CD4-positive, alpha-beta T cell treated with Interleukin-6 at 100 ng/mL for 8 hours (primary cell): ENCODE data around the gene TPRKB.
"Not testable (repeated sequence)": the region's sequence is repeated elsewhere in the genome, so short reads cannot be mapped to it uniquely, and the experiment has no call there.

Experiments used
- DNase-seq: peaks from one replicate; pipeline ENCODE4 v3.0.0-alpha.2; 2020; ENCODE audit warnings: mixed read lengths, low spot score

Gene TPRKB

DNA sequence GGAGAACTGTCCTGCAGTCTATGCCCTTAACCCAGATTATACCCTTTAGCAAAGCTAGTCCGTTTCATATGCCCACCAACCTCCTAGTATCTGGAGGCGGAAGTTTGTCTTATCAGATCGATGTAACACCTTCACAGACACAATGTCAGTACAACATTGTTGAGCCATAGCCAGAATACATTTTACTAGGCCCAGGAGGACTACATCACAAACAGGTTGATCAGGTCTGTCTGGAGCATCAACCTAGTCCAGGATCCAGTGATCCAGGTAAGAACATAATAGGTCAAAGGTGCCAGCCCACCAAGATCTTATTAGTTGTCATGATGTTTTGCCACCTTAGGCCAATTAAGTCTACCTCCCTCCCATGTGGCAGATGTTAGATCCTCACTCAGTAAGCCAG is 2.0 kb upstream of the TPRKB start:
- no peak for DNase-seq

DNA sequence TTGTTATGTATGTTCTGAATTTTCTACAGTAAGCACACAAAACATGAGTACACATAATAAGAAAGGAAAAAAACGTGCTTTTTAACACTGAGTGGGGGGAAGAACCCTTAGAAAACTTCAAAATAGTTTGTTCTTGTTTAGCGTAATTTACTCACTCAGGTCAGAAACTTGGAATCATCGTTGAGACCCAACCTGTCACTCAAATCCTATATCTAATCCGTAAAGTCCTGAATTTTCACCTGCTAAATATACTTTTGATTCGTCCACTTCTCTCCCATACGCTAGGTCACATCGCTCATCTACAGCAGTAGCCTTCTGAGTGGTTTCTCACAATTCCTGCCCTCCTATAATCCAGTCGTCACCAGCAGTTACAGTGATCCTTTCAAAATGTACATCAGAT is 767 bp downstream of the TPRKB start:
- DNase-seq = no peak

DNA sequence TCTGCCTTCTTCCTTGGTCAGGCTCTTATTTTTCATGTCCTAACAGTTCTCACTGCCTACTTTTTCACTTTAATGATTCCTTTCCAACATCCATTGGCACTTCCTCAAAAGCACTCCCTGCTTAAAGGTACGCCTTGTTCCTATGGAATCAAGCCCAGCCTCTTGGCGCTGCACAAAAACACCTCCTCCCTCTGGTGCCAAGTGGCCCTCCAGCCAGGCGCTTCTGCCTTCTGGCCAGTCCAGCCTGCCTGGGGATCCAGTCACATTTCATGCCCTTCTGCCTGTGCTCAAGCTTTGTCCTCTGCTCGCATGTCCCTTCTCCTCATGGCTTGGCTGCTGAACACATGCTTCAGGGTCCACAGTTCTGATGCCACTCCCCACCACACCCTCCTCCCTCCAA is 6.3 kb downstream of the TPRKB start:
- no peak for DNase-seq

DNA sequence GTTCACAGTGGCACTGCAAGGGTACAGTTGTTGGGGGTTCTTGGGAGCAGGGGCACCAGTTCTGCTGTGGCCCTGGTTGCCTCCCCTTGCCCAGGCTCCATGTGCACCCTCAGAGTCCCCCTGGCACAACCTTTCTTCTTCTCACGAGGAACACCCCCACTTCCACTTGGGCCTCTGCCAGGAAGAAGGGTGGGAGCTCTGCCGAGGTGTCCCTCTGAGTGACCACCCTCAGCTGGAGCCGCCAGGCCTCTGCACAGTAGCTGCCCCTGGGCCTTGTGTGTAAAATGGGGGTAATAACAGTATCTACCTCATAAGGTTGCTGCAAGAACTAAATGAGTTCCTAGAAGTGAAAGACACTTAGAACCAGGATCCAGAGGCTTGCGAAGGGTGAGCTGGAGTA is 8.4 kb downstream of the TPRKB start:
- DNase-seq = no peak

DNA sequence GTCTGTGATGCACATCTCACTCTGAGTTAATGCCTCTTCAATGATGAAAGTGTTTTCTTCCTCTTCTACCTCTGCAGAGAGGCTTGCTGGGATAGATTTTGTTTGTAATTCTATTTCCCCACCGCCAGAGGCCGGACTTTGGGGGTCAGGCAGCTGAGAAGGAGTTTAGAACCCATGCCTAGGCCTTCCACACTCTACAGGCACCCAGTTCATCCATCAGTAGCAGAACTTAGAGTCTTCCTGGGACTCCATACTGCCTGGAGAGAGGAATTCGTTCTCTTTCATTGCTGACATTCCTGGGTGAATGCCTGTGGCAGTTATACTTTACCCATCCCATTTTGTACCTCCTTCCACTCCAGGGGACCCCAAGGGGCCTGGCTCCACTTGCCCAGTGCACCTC is 9.1 kb downstream of the TPRKB start:
- DNase-seq = no peak

DNA sequence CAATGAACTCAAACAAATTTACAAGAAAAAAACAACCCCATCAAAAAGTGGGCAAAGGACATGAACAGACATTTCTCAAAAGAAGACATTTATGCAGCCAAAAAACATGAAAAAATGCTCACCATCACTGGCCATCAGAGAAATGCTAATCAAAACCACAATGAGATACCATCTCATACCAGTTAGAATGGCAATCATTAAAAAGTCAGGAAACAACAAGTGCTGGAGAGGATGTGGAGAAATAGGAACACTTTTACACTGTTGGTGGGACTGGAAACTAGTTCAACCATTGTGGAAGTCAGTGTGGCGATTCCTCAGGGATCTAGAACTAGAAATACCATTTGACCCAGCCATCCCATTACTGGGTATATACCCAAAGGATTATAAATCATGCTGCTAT is 10.5 kb downstream of the TPRKB start:
- not testable (repeated sequence) for DNase-seq

DNA sequence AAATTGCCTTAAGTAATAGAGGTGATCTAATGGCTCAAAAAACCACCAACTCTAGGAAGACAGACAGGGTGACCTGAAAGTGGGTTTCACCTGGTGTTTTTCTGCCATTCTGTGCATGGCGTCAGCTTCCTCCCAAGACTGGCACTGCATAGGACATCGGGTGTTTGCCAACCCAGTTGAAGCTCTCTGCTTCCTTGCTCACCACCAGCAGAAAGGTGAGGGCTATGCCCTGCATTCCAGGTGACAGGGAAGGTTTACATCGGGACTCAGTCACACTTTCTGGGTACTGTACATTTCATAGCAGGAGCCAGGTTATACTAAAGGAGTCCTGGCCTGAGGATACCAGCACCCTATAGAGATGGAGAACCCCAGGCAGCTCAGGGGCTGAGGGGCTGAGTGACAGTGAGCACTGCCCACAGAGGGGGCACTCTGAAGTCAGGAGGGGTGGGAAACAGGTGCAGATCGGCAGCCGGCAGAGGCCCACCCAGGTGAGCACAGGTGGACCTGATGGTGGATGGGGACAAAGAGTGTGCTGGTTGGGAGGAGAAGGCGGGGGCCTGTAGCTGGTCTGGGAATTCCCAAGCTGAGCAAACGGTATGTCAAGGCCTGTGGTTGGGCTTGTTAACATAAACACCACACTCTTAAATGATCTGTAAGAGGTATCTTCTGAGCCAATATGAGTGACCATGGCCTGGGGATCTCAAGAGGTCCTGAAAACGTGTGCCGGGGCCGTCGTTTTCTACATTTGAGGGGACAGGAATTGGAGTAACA is 18.1 kb downstream of the TPRKB start:
- DNase-seq = no peak

DNA sequence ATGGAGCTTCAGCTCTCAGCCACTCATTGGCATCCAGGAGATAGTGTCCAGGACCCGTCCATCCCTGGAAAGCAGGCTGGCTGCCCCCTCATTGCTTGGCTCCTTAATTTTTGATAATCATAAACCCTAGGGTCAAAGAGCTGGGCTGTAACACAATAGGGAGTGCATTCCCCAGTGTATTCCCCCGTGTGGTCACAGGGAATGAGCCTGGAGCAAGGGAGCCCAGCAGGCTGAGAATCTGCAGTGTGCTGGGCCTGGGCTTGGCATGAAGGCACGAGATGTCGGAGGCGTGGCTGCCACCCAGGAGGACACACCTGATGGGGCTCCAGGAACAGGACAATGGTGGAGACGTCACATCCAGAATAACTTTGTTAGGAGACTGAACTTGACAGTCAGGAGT is 18.7 kb downstream of the TPRKB start:
- DNase-seq = no peak

DNA sequence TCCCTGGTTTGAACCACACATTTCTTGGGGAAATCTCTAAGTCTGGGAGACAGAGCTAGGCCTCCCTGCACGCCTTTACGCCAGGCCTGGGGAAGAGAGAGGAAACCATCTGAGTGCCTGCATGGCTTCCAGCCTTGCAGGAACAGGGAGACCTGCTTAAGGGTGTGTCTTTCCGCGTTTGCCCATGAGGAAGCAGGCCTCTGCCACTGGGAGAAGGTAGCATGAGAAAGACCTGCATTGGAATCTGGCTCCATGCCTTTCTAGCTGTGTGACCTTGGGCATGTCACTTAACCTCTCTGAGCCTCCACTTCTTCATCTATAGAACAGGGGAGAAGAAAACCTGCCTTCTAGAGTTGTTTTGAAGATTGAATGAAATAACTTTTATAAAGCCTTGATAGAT is 19.4 kb downstream of the TPRKB start:
- not testable (repeated sequence) for DNase-seq

DNA sequence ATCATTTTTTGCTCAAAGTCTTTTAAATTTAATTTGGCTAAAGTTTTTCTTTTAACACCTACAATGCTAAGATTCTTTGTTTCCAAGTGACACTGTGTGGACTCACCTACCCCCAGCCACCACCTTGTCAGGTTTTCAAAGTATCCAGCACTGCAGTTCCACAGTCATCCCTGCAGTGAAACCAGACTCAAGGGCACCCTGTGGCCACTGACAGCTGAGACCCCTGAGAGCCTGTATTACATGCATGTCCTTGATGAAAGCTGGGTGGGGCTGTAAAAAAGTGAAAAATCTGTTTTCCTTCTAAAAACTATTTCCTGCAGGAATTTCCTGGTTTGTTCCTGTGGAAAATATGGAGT is 19.9 kb downstream of the TPRKB start:
- no peak for DNase-seq

DNA sequence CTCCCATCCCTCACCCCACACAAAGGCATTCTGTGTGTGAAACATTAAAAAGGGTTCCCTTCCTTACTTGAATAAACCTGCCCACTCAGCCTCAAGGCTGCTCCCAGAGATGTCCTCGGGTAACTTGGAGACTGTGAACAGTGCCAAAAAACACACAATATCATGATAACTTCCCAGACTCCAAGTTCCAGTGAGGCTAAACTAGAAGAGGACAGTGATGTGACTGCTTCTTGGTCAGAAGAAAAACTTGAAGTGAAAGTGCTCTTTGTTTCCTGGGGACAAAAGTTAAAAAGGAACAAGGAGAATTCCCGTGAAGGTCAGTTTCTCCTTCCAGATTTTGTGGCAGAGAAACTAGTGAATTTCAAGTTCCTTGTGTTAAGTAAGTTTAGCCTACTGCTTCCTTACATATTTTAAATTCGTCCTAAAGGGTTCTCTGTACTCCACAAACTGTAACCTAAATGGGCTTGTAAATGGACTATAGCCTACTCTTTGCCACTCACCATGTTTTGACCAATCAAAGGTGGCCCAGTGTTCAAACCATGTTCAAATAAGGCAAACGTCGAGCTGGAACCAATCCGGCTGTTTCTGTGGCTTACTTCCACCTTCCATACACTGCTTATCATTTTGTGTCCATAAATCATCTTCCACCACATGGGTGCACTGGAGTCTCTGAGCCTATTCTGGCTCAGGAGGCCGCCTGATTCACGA is 20.4 kb downstream of the TPRKB start:
- DNase-seq = no peak

DNA sequence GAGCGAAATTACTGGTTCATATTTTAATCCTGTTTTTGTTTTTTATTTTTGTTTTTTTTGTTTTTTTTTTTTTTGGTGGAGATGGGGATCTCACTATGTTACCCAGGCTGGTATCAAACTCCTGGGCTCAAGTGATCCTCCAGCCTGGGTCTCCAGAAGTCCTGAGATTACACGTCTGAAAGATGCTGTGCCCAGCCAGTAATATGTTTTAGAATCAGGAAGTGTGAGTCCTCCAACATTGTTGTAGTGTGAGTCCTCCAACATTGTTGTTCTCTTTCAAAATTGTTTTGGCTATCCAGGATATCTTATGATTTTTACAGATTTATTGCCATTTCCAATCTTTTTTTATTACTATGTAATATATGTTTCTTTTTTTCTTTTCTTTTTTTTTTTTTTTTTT is 23.1 kb downstream of the TPRKB start:
- no peak for DNase-seq

DNA sequence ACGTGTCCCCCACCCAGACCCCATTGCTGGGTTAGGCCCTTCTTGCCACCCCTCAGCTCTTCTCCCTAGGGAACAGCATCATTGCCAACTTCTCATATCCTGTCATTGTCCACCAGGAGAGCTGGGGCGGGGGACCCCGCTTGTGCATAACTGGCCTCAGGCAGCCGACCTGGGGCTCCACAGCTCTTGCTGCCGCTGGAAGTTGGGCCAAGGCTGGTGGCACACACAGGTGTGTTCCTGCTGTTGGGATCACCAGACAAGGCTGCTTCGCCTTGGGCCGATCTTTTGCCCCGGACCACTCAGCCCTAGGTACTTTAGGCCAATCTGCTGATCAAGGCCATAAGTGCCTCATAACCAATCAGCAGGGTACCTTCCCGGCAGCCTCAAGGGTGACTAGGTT is 28.6 kb downstream of the TPRKB start:
- DNase-seq = no peak

DNA sequence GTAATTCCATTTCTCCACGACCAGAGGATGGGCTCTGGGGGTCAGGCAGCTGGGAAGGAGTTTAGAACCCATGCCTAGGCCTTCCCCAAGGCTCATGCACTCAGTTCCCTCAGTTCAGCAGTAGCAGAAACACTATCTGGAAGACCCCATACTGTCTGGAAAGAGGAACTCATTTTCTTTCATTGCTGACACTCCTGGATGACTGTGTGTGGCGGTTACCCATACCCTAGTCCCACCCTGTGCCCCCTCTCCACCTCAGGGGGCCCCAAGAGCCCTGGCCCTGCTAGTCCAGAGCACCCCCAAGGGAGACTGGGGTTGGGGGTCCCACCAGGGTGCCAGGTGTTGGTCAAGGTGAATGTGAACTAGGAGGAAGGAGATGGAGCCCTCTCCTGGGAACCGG is 29.5 kb downstream of the TPRKB start:
- DNase-seq = no peak

DNA sequence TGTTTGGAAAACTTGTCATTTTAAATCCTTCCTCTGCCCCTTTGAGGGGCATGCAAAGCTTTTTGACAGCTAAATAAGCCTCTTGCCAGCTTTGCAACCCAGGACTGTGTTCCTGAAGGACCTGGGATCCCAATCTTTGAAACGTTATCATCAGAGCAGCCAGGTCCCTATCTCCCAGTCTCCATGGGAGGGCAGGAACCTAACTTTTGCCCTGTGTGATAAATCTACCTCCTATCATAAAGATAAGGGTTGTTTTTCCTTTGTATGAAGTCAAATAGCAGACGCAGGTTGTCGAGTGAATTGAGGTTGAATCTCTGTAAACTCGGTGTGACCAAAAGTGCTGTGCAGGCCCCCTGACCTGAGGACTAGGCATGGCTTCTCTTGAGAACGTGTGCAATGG is 30.1 kb downstream of the TPRKB start:
- no peak for DNase-seq

DNA sequence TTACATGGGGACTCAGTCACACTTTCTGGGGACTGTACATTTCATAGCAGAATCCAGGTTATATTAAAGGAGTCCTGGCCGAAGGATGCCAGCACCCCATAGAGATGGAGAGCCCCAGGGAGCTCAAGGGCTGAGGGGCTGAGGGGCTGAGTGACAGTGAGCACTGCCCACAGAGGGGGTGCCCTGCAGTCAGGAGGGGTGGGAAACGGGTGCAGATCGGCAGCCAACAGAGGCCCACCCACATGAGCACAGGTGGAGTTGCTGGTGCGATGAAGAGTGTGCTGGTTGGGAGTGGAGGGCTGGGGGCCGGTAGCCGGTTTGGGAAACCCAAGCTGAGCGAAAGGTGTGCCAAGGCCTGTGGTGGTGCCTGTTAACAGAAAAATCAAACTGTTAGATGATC is 32.1 kb downstream of the TPRKB start:
- DNase-seq = no peak

DNA sequence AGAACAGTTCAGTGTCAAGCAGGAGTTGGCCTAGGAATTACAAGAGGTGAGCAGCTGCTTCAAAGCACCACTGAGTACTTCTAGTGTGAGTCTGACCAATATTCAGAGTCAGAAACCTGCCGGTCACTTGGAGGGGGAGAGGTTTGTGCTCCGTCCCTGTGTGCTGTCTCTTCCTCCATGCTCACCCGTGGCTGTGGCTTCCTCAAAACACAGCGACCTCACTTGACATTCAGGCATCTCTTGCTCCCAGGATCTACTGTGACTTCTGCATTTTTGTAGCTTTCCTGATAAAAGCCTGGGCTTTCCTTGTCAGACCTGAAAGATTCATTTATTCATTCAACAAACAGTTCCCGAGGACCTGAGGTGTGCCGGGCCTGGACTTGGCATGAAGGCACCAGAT is 32.9 kb downstream of the TPRKB start:
- no peak for DNase-seq

DNA sequence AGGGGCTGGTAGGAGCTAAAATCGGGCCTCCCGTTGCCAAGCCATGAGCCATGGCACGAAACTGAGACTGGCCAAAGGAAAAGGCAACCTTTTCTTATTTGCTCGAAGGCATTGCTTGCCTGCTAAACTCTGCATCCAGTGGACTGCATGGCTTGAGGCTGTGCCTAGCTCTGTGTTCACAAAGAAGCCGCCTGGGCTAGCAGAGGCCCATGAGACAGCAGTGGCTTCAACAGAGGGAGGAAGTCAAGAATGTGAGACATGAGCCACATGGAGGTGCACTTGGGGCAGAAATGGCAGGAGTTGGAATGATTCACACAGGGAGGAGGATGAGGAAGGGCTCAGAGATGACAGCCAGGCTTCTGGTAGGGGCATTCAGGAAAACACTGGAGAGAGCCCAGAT is 33.5 kb downstream of the TPRKB start:
- DNase-seq = no peak

DNA sequence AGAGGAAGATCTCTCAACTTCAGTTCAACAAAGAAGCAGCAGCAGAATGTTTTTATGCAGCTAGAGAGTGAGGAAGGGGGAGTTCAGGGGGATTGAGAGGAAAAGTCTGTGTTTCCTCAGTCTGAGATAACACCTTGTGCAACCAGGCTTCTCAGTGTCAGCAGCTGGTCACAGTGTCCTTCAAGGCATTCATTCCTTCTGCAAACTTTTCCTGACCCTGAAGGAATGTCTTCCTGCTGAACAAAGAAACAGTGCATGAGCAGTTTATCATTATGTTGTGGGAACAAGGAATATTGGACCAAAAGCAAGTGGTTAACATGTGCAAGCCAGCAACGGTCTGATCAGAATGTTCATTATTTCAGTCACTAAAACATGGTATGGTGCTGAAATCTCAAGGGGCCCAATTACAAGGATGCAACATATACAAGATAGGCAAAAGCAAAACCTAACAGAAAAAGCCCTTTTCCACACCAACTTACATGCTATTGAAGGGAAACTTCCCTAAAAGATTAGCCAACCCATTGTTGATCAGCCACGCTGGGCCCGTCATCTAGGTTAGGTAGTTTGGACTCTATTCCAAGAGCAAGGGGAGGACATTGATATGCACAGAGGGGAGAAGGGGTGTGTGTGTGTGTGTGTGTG is 34.2 kb downstream of the TPRKB start:
- not testable (repeated sequence) for DNase-seq

DNA sequence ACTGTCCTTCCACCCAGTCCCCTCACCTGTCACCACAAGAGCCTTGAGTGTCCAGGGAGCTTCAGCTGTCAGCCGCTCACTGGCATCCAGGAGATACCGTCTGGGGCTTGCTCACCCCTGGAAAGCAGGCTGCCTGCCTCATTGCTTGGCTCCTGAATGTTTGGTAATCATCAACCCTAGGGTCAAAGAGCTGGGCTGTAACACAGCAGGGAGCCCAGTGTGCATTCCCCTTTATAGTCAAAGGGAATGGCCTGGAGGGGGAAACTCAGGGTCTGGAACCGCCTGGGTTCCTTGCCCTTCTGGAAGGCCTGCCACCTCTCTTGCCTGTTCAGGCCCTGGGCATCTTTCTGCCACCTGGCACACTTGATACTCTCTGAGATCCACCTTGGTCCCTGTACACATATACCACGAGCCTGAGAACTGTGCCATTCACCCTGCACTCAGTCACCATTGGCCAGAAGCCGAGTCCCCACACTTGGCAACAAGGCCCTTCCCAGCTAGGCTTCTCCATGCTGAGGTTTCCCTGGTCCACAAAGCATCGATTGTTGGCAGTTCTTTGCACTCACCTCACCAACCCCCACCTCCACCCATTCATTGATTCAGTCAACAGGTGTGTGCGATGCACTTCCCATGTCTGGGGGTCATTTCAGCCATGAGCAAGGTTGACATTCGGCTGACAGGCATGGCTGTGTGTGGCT is 35.0 kb downstream of the TPRKB start:
- no peak for DNase-seq

DNA sequence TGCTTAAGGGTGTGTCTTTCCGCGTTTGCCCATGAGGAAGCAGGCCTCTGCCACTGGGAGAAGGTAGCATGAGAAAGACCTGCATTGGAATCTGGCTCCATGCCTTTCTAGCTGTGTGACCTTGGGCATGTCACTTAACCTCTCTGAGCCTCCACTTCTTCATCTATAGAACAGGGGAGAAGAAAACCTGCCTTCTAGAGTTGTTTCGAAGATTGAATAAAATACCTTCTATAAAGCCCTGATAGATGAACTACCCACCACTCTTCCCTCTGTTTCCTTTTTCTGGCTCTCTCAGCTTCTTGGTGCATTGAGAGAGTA is 35.7 kb downstream of the TPRKB start:
- DNase-seq = not testable (repeated sequence)

DNA sequence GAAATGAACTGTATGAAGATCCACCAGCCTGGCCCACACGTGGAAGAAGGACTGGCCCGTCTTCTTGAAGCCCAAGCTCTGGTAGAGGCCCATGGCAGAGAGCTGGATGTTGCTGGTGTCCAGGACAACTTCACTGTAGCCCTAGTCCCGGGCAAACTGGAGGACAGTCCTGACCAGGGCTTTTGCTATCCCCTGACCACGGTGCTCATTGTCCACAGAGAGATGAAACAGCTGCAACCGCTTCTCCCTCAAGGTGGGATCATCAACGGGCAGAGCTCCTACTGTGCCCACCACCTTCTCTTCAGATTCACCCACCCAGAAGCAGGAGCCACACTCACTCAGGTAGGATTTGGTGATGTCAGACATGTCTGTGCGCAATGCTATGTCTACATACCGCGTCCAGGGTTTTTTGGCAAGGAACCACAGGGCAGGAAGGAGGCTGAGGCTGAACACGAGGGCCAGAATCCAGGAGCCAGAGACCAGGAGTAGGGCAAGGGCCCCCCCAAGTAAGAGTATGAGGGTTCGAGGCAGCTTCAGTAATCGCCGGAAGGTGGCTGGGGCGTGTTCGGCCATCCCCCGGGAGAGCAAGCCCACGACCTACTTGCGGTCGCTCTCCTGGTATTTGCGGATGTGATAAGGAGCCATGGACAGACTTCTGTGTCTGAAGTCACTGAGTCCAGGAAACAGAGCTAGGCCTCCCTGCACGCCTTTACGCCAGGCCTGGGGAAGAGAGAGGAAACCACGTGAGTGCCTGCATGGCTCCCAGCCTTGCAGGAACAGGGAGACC is 36.3 kb downstream of the TPRKB start:
- no peak for DNase-seq
